Vagina (tissue), 2 donors: ENCODE results near the gene FOXN3.

Experiments used
- POLR2A ChIP-seq, 2 donors: fragments of 450-650 bp; IDR thresholded peaks; one replicate each; pipeline ENCODE4 v1.6.1; 2017; ENCODE audit warnings: antibody characterized with exemption in 2 of 2, mild to moderate bottlenecking in 2 of 2, moderate library complexity in 2 of 2
- TF ChIP-seq, protein P1 (sequence below), 3 experiments: fragments of 450-650 bp in 2 of 3; fragments of 200-600 bp in 1 of 3; sonication (generic) in 1 of 3; IDR thresholded peaks; one replicate each; pipeline ENCODE4 v1.5.1; 2017 to 2019; ENCODE audit warnings: antibody characterized with exemption in 3 of 3, mild to moderate bottlenecking in 2 of 3, moderate library complexity in 2 of 3

GRCh38 chr14:89339158-89339557, 77.9 kb downstream of the FOXN3 start:
- no peak for TF ChIP-seq POLR2A (IDR thresholded peaks at IDR 0.05)
- TF ChIP-seq, protein P1, sequence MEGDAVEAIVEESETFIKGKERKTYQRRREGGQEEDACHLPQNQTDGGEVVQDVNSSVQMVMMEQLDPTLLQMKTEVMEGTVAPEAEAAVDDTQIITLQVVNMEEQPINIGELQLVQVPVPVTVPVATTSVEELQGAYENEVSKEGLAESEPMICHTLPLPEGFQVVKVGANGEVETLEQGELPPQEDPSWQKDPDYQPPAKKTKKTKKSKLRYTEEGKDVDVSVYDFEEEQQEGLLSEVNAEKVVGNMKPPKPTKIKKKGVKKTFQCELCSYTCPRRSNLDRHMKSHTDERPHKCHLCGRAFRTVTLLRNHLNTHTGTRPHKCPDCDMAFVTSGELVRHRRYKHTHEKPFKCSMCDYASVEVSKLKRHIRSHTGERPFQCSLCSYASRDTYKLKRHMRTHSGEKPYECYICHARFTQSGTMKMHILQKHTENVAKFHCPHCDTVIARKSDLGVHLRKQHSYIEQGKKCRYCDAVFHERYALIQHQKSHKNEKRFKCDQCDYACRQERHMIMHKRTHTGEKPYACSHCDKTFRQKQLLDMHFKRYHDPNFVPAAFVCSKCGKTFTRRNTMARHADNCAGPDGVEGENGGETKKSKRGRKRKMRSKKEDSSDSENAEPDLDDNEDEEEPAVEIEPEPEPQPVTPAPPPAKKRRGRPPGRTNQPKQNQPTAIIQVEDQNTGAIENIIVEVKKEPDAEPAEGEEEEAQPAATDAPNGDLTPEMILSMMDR (IDR thresholded peaks at IDR 0.05), result no peak
